Stimulated activated CD4-positive, alpha-beta T cell treated with anti-CD3 and anti-CD28 coated beads, Interleukin-2, amount 100 ng/mL, for 24 hours (primary cell): Measurements from ENCODE around the gene STK17A.
A peak's percentile ranks its signal among the peaks of the same experiment; 100 is the strongest.

Experiments
- DNase-seq, 2 donors: peaks; one replicate each; pipeline ENCODE4 v3.0.0-alpha.2; 2020

Gene STK17A

GRCh38 chr7:43637114-43637806 lies 54.4 kb downstream of the STK17A start:
- no peak for DNase-seq

- DNase-seq: no peak
Measured at GRCh38 chr7:43639858-43640491, 57.1 kb downstream of the STK17A start.

GRCh38 chr7:43640679-43641078 lies 57.8 kb downstream of the STK17A start:
- DNase-seq: no peak

GRCh38 chr7:43642897-43643630 lies 60.2 kb downstream of the STK17A start:
- no peak for DNase-seq

- DNase-seq: no peak
Measured at GRCh38 chr7:43643846-43644245, 60.9 kb downstream of the STK17A start.

GRCh38 chr7:43645699-43646226 lies 62.9 kb downstream of the STK17A start:
- no peak for DNase-seq

- DNase-seq: no peak
Measured at GRCh38 chr7:43646603-43647338, 63.9 kb downstream of the STK17A start.

GRCh38 chr7:43647339-43647672 lies 64.4 kb downstream of the STK17A start:
- DNase-seq: no peak

- DNase-seq: peak; percentile 54 to 65
Measured at GRCh38 chr7:43647673-43648472, 65.0 kb downstream of the STK17A start.

GRCh38 chr7:43648473-43649406 lies 65.8 kb downstream of the STK17A start:
- DNase-seq: peak; percentile 54 to 59

GRCh38 chr7:43649755-43650274 lies 66.9 kb downstream of the STK17A start:
- DNase-seq: peak; percentile 49 to 54

- no peak for DNase-seq
Measured at GRCh38 chr7:43650457-43651052, 67.6 kb downstream of the STK17A start.

GRCh38 chr7:43652364-43652763 lies 69.5 kb downstream of the STK17A start:
- DNase-seq: no peak

- DNase-seq: no peak
Measured at GRCh38 chr7:43653466-43653865, 70.6 kb downstream of the STK17A start.

- no peak for DNase-seq
Measured at GRCh38 chr7:43653891-43654504, 71.1 kb downstream of the STK17A start.

GRCh38 chr7:43655584-43655983 lies 72.7 kb downstream of the STK17A start:
- no peak for DNase-seq

- no peak for DNase-seq
Measured at GRCh38 chr7:43656997-43657396, 74.1 kb downstream of the STK17A start.

- peak; percentile 49 to 58 for DNase-seq
Measured at GRCh38 chr7:43658718-43659548, 76.0 kb downstream of the STK17A start.

- no peak for DNase-seq
Measured at GRCh38 chr7:43659549-43659896, 76.6 kb downstream of the STK17A start.
